ENCODE results near the gene DNASE1L2.

The DNASE1L2 gene

GRCh38 chr16:2212362-2213324, 23.6 kb upstream of the DNASE1L2 start:
- DNase-seq (ENCODE audit: low spot score) = no peak
- in situ Hi-C loops (cut with MboI; ENCODE audit: low sequenced_read_pairs, unreplicated experiment) = no loop called here
- TF ChIP-seq CTCF (IDR thresholded peaks at IDR 0.05; ENCODE audit: borderline replicate concordance, control extremely low read depth, extremely low read depth, insufficient read depth, missing control alignments) = no peak

GRCh38 chr16:2213817-2214718, 22.2 kb upstream of the DNASE1L2 start:
- no peak for DNase-seq (ENCODE audit: low spot score)
- in situ Hi-C loops (cut with MboI; ENCODE audit: low sequenced_read_pairs, unreplicated experiment) = no loop called here
- TF ChIP-seq CTCF (IDR thresholded peaks at IDR 0.05; ENCODE audit: borderline replicate concordance, control extremely low read depth, extremely low read depth, insufficient read depth, missing control alignments) = no peak

- TF ChIP-seq CTCF (IDR thresholded peaks at IDR 0.05; ENCODE audit: borderline replicate concordance, control extremely low read depth, extremely low read depth, insufficient read depth, missing control alignments) = no peak
- in situ Hi-C loops (cut with MboI; ENCODE audit: low sequenced_read_pairs, unreplicated experiment) = no loop called here
- DNase-seq (ENCODE audit: low spot score) = no peak
Observed at GRCh38 chr16:2214719-2214968, 21.6 kb upstream of the DNASE1L2 start, which contains the start of gene PGP. Gene PGP (minus strand): TSS chr16:2214840. CDS start chr16:2214777, 63 bp downstream.

- in situ Hi-C loops (cut with MboI; ENCODE audit: low sequenced_read_pairs, unreplicated experiment) = no loop called here
- no peak for TF ChIP-seq CTCF (IDR thresholded peaks at IDR 0.05; ENCODE audit: borderline replicate concordance, control extremely low read depth, extremely low read depth, insufficient read depth, missing control alignments)
- DNase-seq (ENCODE audit: low spot score) = no peak
Observed at GRCh38 chr16:2216330-2216729, 19.9 kb upstream of the DNASE1L2 start.

GRCh38 chr16:2223221-2223941, 12.9 kb upstream of the DNASE1L2 start, which contains the start of gene E4F1:
Gene E4F1 (plus strand): TSS chr16:2223591. CDS start chr16:2223614, 23 bp downstream.
- TF ChIP-seq CTCF (IDR thresholded peaks at IDR 0.05; ENCODE audit: borderline replicate concordance, control extremely low read depth, extremely low read depth, insufficient read depth, missing control alignments) = no peak
- in situ Hi-C loops (cut with MboI; ENCODE audit: low sequenced_read_pairs, unreplicated experiment) = no loop called here

GRCh38 chr16:2223942-2224486, 12.2 kb upstream of the DNASE1L2 start:
- in situ Hi-C loops (cut with MboI; ENCODE audit: low sequenced_read_pairs, unreplicated experiment) = no loop called here
- DNase-seq (ENCODE audit: low spot score) = peak; percentile 66
- TF ChIP-seq CTCF (IDR thresholded peaks at IDR 0.05; ENCODE audit: borderline replicate concordance, control extremely low read depth, extremely low read depth, insufficient read depth, missing control alignments) = no peak

More at GRCh38 chr16:2223221-2223941, 12.9 kb upstream of the DNASE1L2 start, which contains the start of gene E4F1:
- DNase-seq (ENCODE audit: low spot score) = peak; percentile 100
